Parathyroid adenoma (tissue), 2 donors: ENCODE measurements around the gene FGFR2.
"Not testable (repeated sequence)": the region's sequence is repeated elsewhere in the genome, so short reads cannot be mapped to it uniquely, and the experiment has no call there.

Source experiments
- H2AFZ ChIP-seq: fragments of 300-600 bp; sonication (generic); one replicate; pipeline ENCODE4 v1.7.0; 2017; ENCODE audit warnings: antibody characterized with exemption, mild to moderate bottlenecking
- H3K27ac ChIP-seq: fragments of 300-600 bp; sonication (generic); one replicate; pipeline ENCODE4 v1.7.0; 2017
- H3K27me3 ChIP-seq: fragments of 300-600 bp; sonication (generic); one replicate; pipeline ENCODE4 v1.7.0; 2017; ENCODE audit warnings: low read length; ENCODE audit not compliant: control insufficient read depth, insufficient read depth
- H3K36me3 ChIP-seq: fragments of 300-600 bp; sonication (generic); one replicate; pipeline ENCODE4 v1.7.0; 2017; ENCODE audit warnings: low read length; ENCODE audit not compliant: control insufficient read depth, insufficient read depth
- H3K4me1 ChIP-seq: fragments of 300-600 bp; sonication (generic); one replicate; pipeline ENCODE4 v1.7.0; 2017; ENCODE audit warnings: control low read depth
- H3K4me2 ChIP-seq: fragments of 300-600 bp; sonication (generic); one replicate; pipeline ENCODE4 v1.7.0; 2017; ENCODE audit warnings: low read length
- H3K4me3 ChIP-seq: fragments of 300-600 bp; sonication (generic); one replicate; pipeline ENCODE4 v1.7.0; 2017; ENCODE audit warnings: low read depth, low read length
- H3K79me2 ChIP-seq: fragments of 300-600 bp; sonication (generic); one replicate; pipeline ENCODE4 v1.7.0; 2017; ENCODE audit warnings: control low read depth
- H3K9ac ChIP-seq: fragments of 300-600 bp; sonication (generic); one replicate; pipeline ENCODE4 v1.7.0; 2017; ENCODE audit warnings: mild to moderate bottlenecking
- H3K9me3 ChIP-seq: fragments of 300-600 bp; sonication (generic); one replicate; pipeline ENCODE4 v1.7.0; 2017; ENCODE audit warnings: low read length; ENCODE audit not compliant: control insufficient read depth
- CTCF ChIP-seq: fragments of 300-600 bp; sonication (generic); IDR thresholded peaks from one replicate; pipeline ENCODE4 v1.7.0; 2017; ENCODE audit warnings: antibody characterized with exemption, mild to moderate bottlenecking
- donor health status: primary hyperparathyroidism.

Gene FGFR2

DNA sequence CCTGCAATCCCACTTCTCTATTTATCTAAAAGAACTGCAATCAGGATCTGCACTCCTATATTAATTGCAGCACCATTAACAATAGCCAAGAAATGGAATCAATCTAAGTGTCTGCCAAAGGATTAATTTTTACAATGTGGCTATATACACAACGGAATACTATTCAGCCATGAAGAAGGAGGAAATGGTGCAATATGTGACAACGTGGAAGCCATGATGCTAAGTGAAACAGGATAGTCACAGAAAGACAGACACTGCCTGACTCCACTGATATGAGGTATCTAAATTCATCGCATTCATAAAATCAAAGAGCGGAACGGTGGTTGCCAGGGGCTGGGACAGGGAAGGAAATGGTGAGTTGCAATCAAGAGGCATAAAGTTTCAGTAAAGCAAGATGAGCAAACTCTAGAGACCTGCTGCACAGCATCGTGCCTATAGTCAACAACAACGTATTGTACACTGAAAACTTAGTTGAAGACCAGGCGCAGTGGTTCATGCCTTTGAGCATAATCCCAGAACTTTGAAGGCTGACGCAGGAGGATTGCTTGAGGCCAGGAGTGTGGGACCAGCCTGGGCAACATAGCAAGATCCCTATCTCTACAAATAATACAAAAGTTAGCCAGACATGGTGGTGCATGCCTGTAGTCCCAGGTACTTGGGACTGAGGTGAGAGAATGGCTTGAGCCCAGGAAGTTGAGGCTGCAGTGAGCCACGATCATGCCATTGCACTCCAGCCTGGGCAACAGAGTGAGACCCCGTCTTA, 76.3 kb downstream of the FGFR2 start:
- Histone ChIP-seq H3K4me2 (no peak overlapping the region), H3K79me2 (no peaks in the 10 kb centered on the region), H3K36me3 (no peaks in the 10 kb centered on the region), H3K27me3 (no peaks in the 10 kb centered on the region), H3K27ac (no peak overlapping the region), H3K4me1 (no peaks in the 10 kb centered on the region), H3K9ac (no peak overlapping the region), H2AFZ (no peak overlapping the region), H3K4me3 (no peak overlapping the region), H3K9me3 (no peaks in the 10 kb centered on the region)
- no peak for TF ChIP-seq CTCF

GRCh38 chr10:121520526-121520925, 77.7 kb downstream of the FGFR2 start:
- H3K27me3 ChIP-seq, H3K9me3 ChIP-seq, H3K36me3 ChIP-seq, H3K4me1 ChIP-seq, H3K4me2 ChIP-seq, H2AFZ ChIP-seq, H3K9ac ChIP-seq, H3K27ac ChIP-seq, H3K4me3 ChIP-seq, H3K79me2 ChIP-seq: not testable (repeated sequence)

DNA sequence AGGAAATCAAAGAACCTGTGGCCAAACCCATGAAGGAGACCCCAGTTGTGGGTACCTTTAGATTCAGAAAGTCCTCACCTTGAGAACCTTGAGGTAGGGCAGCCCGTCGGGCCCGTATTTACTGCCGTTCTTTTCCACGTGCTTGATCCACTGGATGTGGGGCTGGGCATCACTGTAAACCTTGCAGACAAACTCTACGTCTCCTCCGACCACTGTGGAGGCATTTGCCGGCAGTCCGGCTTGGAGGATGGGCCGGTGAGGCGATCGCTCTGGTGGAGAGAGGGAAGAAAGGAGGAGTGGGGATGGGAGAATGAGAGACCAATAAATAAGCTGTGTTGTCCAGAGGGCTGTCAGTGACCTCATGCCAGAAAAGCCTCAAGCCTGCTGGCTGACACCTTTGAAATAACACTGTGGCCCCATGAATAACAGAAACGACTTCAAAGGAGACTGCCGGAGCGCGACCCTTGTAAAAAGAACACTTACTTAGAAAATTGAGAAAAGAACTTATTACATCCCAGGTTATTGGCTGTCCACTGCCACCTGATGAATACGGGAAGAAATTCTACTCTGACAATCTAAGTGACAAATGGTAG, 78.2 kb downstream of the FGFR2 start:
- Histone ChIP-seq H3K9me3 (no peaks in the 10 kb centered on the region), H3K27ac (no peak overlapping the region)

GRCh38 chr10:121519411-121519810, 78.8 kb downstream of the FGFR2 start:
- Histone ChIP-seq H3K4me3 (no peak overlapping the region), H3K4me1 (no peaks in the 10 kb centered on the region), H3K9me3 (no peaks in the 10 kb centered on the region), H3K27ac (no peak overlapping the region), H3K79me2 (no peaks in the 10 kb centered on the region), H3K9ac (no peak overlapping the region), H2AFZ (no peak overlapping the region), H3K36me3 (no peaks in the 10 kb centered on the region), H3K4me2 (no peak overlapping the region), H3K27me3 (no peaks in the 10 kb centered on the region)
- no peak for TF ChIP-seq CTCF

More for the DNA sequence above, 78.2 kb downstream of the FGFR2 start:
- Histone ChIP-seq H3K4me1 (no peaks in the 10 kb centered on the region), H3K4me2 (no peak overlapping the region), H2AFZ (no peak overlapping the region), H3K4me3 (no peak overlapping the region), H3K36me3 (no peaks in the 10 kb centered on the region), H3K9ac (no peak overlapping the region), H3K79me2 (no peaks in the 10 kb centered on the region), H3K27me3 (no peaks in the 10 kb centered on the region)
- no peak for TF ChIP-seq CTCF

- no peak for TF ChIP-seq CTCF
- no peaks in the 10 kb centered on the region for H3K79me2 ChIP-seq
- no peaks in the 10 kb centered on the region for H3K27me3 ChIP-seq
- no peaks in the 10 kb centered on the region for H3K4me1 ChIP-seq
- H3K36me3 ChIP-seq, result no peaks in the 10 kb centered on the region
- H3K4me3 ChIP-seq, result no peak overlapping the region
- no peak overlapping the region for H3K4me2 ChIP-seq
- H3K27ac ChIP-seq, result no peak overlapping the region
- H3K9me3 ChIP-seq, result no peaks in the 10 kb centered on the region
- no peak overlapping the region for H3K9ac ChIP-seq
- H2AFZ ChIP-seq, result no peak overlapping the region
These were observed 79.9 kb downstream of the FGFR2 start for GRCh38 chr10:121518333-121518732.
